Measurements from ENCODE around the gene KCNJ10. TPM values are rescaled to one million over a fixed set of nuclear protein-coding genes. Genes with fewer than 3 reads are reported as not detected.

KCNJ10 gene
- total and polyA plus RNA-seq, 2 of the 13 experiments (the other 11 are each of a cell fraction or from before 2014, with no cell fraction given) = 4.4 to 10.3 TPM

- TF ChIP-seq ZNF639 (CRISPR knock-in tag; conservative IDR thresholded peaks at IDR 0.05) = no peak
- TF ChIP-seq ZNF512B (CRISPR knock-in tag; IDR thresholded peaks at IDR 0.05; ENCODE audit: borderline replicate concordance) = no peak
- TF ChIP-seq ZBTB26 (CRISPR knock-in tag; IDR thresholded peaks at IDR 0.05; ENCODE audit: borderline replicate concordance) = no peak; the same call in 1 of the 2 replicates
- no peak for TF ChIP-seq ZMAT5 (CRISPR knock-in tag; IDR thresholded peaks at IDR 0.05; ENCODE audit: borderline replicate concordance, low read depth)
- TF ChIP-seq ARID4A (CRISPR knock-in tag; IDR thresholded peaks at IDR 0.05; ENCODE audit: borderline replicate concordance) = peak; percentile 65; the same call in 1 of the 2 replicates
- TF ChIP-seq ATAD3A (CRISPR knock-in tag; IDR thresholded peaks at IDR 0.05) = no peak
- no peak for TF ChIP-seq ZNF747 (CRISPR knock-in tag; IDR thresholded peaks at IDR 0.05; ENCODE audit: borderline replicate concordance)
- no peak for TF ChIP-seq RARG (CRISPR knock-in tag; IDR thresholded peaks at IDR 0.05; ENCODE audit: low read depth)
- TF ChIP-seq TP53 (CRISPR knock-in tag; conservative IDR thresholded peaks at IDR 0.05) = 0 out of 2 replicates have a peak, but pooled peaks have one; percentile 67
- no peak for TF ChIP-seq NFE2L2 (IDR thresholded peaks at IDR 0.05; ENCODE audit: low read length)
- TF ChIP-seq TOE1 (CRISPR knock-in tag; IDR thresholded peaks at IDR 0.05) = no peak
- no peak for TF ChIP-seq PPARG (CRISPR knock-in tag; conservative IDR thresholded peaks at IDR 0.05)
- TF ChIP-seq ESRRA (CRISPR knock-in tag; IDR thresholded peaks at IDR 0.05; ENCODE audit: low read depth) = no peak
- 0 out of 2 replicates have a peak, but pooled peaks have one; percentile 59 for TF ChIP-seq ZNF766 (CRISPR knock-in tag; IDR thresholded peaks at IDR 0.05; ENCODE audit: borderline replicate concordance)
- TF ChIP-seq PCBP1 (IDR thresholded peaks at IDR 0.05; ENCODE audit: borderline replicate concordance, low read depth, low read length) = no peak
- TF ChIP-seq ZBTB37 (CRISPR knock-in tag; IDR thresholded peaks at IDR 0.05) = no peak
These were observed 31.2 kb upstream of the KCNJ10 start (continued) for GRCh38 chr1:160101037-160101716.

Data from HepG2 (cell line).